ENCODE data around the gene TNRC6A.
"Not testable (repeated sequence)": the region's sequence is repeated elsewhere in the genome, so short reads cannot be mapped to it uniquely, and the experiment has no call there.

The TNRC6A gene

DNA sequence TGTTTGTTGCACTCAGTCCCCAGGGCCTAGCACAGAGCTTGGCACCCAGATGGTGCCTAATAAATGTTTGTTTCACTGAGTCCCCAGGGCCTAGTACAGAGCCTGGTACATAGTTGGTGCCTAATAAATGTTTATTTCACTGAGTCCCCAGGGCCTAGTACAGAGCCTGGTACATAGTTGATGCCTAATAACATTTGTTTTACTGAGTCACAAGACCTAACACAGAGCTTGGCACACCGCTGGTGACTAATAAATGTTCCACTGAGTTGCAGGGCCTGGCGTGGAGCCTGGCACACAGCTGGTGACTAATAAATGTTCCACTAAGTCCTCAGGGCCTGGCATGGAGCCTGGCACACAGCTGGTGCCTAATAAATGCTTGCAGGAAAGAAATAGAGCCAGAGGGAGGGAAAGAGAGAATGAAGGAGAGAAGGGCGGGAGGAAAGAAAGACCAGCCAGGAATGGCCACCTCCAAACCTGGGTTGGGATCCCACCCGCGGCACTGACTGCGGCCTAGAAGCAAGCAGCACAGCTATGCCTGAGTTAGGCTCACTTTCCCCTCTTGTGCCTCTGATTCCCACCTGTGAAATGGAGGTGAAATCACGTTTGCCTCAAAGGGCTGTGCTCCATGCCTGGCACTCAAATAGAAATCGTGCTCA, 123.8 kb downstream of the TNRC6A start:
- CTCF ChIA-PET: no interaction called here
- TF ChIP-seq, protein P1, sequence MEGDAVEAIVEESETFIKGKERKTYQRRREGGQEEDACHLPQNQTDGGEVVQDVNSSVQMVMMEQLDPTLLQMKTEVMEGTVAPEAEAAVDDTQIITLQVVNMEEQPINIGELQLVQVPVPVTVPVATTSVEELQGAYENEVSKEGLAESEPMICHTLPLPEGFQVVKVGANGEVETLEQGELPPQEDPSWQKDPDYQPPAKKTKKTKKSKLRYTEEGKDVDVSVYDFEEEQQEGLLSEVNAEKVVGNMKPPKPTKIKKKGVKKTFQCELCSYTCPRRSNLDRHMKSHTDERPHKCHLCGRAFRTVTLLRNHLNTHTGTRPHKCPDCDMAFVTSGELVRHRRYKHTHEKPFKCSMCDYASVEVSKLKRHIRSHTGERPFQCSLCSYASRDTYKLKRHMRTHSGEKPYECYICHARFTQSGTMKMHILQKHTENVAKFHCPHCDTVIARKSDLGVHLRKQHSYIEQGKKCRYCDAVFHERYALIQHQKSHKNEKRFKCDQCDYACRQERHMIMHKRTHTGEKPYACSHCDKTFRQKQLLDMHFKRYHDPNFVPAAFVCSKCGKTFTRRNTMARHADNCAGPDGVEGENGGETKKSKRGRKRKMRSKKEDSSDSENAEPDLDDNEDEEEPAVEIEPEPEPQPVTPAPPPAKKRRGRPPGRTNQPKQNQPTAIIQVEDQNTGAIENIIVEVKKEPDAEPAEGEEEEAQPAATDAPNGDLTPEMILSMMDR (IDR thresholded peaks at IDR 0.05; ENCODE audit: control extremely low read depth, extremely low read depth, low read depth, missing control alignments): no peak
- DNase-seq (ENCODE audit: extremely low spot score): no peak
- POLR2A ChIA-PET: no interaction called here

GRCh38 chr16:24853830-24854229, 124.4 kb downstream of the TNRC6A start:
- ChIA-PET POLR2A (no interaction called here), CTCF (no interaction called here)
- TF ChIP-seq, protein P1 (IDR thresholded peaks at IDR 0.05; ENCODE audit: control extremely low read depth, extremely low read depth, low read depth, missing control alignments): no peak
- DNase-seq (ENCODE audit: extremely low spot score): no peak

- POLR2A ChIA-PET: no interaction called here
- no peak for DNase-seq (ENCODE audit: extremely low spot score)
Measured at GRCh38 chr16:24854607-24855171, 125.2 kb downstream of the TNRC6A start.

GRCh38 chr16:24855678-24856077, 126.2 kb downstream of the TNRC6A start:
- TF ChIP-seq, protein P1 (IDR thresholded peaks at IDR 0.05; ENCODE audit: control extremely low read depth, extremely low read depth, low read depth, missing control alignments): no peak
- POLR2A ChIA-PET: no interaction called here
- no peak for DNase-seq (ENCODE audit: extremely low spot score)
- CTCF ChIA-PET: no interaction called here

More at GRCh38 chr16:24854607-24855171, 125.2 kb downstream of the TNRC6A start:
- CTCF ChIA-PET: no interaction called here
- TF ChIP-seq, protein P1 (IDR thresholded peaks at IDR 0.05; ENCODE audit: control extremely low read depth, extremely low read depth, low read depth, missing control alignments): no peak

DNA sequence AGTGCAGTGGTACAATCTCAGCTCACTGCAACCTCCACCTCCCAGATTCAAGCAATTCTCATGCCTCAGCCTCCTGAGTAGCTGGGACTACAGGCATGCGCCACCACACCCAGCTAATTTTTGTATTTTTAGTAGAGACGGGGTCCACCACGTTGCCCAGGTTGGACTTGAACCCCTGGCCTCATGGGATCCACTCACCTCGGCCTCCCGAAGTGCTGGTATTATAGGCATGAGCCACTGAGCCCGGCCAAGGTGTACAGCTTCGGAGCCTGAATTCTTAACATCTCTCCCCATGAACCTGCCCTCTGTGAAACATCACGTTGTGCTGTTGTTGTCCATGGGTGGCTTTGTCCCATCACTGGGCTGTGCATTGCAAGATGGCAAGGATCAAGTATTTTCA, 127.4 kb downstream of the TNRC6A start:
- CTCF ChIA-PET: interaction anchor here (1.0 kb wide), 1 partner anchor 16 kb away, joined by 3 read pairs; no protein-coding TSS in a partner anchor
- POLR2A ChIA-PET; DNase-seq (ENCODE audit: extremely low spot score): not testable (repeated sequence)

DNA sequence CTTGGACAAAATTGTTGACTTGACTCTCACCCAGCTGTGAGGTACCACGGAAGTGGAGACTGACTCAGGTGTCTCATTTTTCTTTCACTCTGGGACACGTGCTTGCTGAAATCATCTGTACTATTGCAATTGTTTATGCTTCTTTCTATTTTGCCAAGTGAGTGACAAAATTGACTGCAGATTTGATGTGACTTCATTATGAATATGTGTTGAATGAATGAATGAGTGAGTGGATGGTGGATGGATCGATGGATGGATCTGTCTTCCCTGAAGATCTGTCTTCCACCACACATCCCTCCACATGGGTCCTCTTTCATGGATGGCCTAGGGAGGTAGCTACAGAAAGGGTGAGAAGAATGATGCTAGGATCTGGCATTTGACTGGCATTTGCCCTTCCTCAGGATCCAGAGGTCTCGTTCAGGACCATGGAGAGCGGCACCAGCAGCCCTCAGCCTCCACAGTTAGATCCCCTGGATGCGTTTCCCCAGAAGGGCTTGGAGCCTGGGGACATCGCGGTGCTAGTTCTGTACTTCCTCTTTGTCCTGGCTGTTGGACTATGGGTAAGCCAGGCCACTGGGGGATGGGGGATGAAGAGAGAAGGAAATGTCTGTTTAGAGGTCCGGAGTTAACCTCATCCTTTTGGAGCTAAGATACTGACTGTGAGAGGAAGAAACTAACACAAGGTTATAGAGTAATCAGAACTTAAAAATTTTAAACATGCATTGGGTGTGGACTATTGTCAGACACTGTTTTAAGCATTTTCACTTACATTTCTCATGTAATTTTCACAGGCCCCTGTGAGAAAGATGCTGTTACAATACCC, 129.0 kb downstream of the TNRC6A start:
- TF ChIP-seq, protein P1 (IDR thresholded peaks at IDR 0.05; ENCODE audit: control extremely low read depth, extremely low read depth, low read depth, missing control alignments): no peak
- DNase-seq (ENCODE audit: extremely low spot score): peak; percentile 66
- POLR2A ChIA-PET: no interaction called here

GRCh38 chr16:24861461-24861860, 132.0 kb downstream of the TNRC6A start:
- ChIA-PET CTCF (no interaction called here), POLR2A (no interaction called here)
- no peak for DNase-seq (ENCODE audit: extremely low spot score)
- TF ChIP-seq, protein P1 (IDR thresholded peaks at IDR 0.05; ENCODE audit: control extremely low read depth, extremely low read depth, low read depth, missing control alignments): no peak

More for the DNA sequence above, 129.0 kb downstream of the TNRC6A start:
- CTCF ChIA-PET: no interaction called here
